ENCODE data around the gene SYT15.
"Not testable (repeated sequence)": the region's sequence is repeated elsewhere in the genome, so short reads cannot be mapped to it uniquely, and the experiment has no call there.

Gene SYT15

GRCh38 chr10:46557319-46558121 is 21.4 kb upstream of the SYT15 start:
- DNase-seq: no peak

- DNase-seq: no peak
Observed at GRCh38 chr10:46558122-46558391, 20.9 kb upstream of the SYT15 start.

DNA sequence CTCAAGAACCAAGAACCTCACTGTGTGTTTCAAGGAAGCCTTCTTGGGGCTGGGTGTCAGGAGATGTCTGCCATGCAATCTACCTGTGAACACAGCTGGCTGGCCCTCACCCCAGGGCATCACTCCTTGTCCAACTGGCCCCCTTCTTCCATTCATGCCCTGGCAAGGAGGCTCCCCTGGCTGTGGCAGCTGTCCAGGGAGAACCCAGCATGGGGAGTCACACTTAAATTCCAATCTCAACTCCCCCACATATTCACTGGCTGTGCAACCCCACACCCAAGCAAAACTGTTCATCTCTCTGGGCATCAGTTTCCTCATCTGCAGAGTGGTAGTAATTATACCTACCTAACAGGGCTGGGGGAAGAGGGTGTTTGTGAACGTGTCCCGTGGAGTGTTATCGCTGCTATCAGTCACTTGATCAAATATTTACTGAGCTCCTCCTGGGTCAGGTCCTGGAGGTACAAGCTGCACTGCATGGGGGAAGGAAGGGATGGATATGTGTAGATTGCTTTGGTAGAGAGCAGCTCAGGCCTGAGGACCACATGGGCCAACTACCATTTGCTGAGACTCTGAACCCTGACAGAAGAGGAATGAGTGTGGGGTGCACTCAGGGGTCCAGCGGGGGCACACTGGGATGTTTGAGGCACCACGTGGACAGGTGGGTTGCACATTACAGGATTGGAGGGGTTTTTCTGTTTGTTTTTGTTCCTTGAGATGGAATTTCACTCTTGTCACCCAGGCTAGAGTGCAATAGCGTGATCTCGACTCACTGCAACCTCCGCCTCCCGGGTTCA is 20.3 kb upstream of the SYT15 start:
- no peak for DNase-seq

DNA sequence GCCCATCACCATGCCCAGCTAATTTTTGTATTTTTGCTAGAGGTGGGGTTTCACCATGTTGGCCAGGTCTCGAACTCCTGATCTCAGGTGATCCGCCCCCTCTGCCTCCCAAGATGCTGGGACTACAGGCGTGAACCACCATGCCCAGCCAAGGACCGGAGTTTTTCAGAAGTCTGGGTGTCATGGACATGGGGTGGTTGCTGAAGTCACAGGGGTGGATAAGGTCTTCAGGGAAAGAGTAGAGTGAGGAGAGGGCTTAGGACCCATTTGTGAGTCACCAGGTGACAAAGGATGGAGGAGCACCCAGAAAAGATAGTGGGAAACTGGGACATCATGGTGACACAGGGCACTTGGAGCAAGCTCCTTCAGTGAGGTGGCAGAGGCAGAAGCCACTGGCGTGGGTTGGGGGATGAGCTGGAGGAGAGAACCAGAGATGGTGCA is 19.7 kb upstream of the SYT15 start:
- no peak for DNase-seq

DNA sequence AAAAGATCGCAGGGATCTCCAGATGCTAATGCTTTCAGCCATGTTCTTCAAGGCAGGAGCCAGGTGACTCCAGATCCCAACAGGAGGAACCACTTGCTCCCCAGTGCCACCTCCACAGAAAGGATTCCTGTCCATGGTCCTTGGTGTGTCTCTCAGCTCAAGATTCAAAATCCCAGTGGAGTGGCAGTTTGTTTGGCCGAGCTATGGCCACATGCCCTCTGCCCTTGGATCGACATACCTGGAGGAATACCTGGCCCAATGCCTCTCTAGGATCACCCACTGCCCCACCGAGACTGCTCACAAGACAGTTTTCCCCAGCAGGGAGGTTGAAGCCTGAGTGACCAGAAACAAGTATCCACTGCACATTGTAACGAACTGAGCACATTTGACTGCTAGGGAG is 18.5 kb upstream of the SYT15 start:
- no peak for DNase-seq

DNA sequence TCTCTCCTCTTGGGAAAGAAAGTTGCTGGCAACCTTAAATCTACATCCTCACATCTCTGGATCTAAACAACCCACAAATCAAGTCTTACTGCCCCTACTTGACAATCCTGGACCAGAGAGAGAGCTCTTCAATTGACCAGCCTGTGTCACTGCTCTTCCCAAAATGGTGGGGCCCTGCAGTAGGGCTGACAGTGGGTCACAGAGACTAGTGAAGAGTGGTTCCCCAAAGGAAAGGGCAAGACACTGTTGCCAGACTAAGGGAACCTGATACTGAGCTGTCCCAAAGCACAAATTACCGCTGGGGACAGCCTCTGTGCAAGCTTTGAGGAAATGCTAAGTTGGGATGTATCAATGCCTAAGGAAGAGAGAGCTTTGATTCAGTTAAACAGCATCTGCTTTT is 18.0 kb upstream of the SYT15 start:
- DNase-seq: no peak

- peak; percentile 14 for DNase-seq
Observed at GRCh38 chr10:46565591-46566332, 13.2 kb upstream of the SYT15 start.

GRCh38 chr10:46567151-46567550 is 11.8 kb upstream of the SYT15 start:
- DNase-seq: not testable (repeated sequence)

GRCh38 chr10:46570655-46571054 is 8.3 kb upstream of the SYT15 start:
- not testable (repeated sequence) for DNase-seq

DNA sequence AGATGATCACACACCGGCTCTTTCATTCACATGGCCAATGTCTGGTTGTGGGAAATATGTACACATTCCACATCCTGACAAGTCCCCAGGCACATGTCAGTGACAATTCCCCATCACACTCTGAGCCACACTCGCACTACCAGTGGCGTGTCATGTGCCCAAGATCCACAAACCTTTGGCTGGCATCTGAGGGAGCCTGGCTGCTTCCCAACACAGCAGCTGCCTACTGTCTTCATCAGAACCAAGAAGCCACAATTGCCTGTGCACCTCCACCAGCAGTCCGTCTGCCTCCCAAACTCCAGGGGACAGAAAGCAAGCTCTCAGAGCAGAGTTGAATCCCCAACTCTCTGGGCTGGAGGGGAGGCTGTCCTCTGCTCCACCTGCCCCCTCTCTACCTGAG is 6.2 kb upstream of the SYT15 start:
- DNase-seq: not testable (repeated sequence)

DNA sequence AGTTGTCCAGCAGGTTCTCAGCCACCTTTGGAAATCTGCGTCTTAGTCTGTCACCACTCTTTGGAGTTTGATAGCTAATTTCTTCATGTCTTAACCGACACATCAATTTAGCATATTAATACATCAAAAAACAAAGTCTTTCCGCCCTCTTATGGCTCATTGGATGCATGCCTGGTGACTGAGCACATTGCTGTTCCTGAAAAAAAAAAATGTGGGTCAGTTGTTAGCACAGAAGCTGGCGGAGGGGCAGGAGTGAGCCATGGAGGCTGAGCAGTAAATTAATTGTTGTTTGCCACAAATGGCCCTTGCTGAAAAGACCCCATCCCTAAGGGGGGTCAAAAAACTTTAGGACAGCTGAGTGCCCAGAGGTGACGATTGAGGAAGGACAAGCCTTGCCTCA is 5.6 kb upstream of the SYT15 start:
- not testable (repeated sequence) for DNase-seq

- not testable (repeated sequence) for DNase-seq
Observed at GRCh38 chr10:46573884-46574283, 5.0 kb upstream of the SYT15 start.

DNA sequence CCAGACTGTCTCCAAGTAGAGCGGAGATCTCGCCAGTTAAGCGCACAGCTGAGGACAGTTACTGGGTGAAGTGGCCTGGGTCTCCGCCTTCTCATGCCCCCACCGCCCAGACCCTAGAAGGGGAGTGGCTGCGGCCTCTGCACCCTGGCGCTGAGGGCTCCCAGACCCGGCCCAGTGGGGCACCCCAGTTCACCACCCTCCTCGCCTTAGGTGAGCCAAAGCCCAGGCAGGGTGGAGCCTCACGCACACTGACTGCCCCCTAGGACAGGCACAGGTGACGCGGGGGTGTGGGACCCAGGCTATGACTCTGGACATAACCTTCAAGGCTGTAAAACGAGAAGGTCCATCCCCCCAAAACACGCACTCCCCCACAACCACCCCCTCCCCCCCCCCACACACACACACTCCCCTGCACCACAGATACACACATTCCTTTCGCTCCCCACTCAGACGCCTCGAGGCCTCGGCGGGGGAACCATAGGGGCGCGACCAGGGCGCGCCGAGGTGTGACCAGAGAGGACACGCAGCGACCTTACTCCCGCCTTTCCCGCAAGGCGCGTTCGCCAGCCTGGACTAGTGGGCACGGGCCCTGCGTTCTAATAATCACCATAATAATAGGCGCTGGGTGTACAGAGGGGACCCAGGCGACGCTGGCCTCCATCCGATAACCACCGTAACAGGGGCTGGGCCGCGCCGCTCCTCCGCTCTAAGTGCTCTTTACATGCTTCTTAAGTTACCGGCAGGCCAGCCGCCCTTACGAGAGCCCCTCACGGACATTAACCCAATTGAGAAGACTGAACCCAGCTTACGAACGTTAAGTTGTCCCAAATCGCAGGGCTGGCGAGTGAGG is 1.1 kb upstream of the SYT15 start:
- DNase-seq: not testable (repeated sequence)

- DNase-seq: not testable (repeated sequence)
Observed at GRCh38 chr10:46579378-46579777, 450 bp downstream of the SYT15 start.

GRCh38 chr10:46581997-46582396 is 3.1 kb downstream of the SYT15 start:
- not testable (repeated sequence) for DNase-seq

DNA sequence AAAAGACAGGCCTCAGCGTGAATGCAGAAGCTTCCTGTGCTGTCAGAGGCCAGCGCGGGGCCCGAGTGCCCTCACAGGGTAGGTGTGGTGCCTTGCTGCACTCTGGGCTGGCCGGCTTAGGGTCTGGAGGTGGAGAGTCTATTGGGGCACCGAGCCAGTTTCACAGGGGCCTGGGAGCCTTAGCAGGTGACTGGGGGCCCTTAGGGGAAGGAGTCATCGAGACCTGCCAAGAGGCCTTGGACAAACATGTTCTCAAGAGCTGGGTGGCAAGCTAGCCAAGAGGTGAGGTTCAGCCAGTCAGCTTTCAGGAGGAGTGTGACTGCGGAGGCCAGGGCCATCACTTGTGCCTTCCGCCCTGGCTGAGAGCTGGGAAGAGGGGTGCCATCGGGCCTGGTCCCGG is 3.6 kb downstream of the SYT15 start:
- DNase-seq: not testable (repeated sequence)

DNA sequence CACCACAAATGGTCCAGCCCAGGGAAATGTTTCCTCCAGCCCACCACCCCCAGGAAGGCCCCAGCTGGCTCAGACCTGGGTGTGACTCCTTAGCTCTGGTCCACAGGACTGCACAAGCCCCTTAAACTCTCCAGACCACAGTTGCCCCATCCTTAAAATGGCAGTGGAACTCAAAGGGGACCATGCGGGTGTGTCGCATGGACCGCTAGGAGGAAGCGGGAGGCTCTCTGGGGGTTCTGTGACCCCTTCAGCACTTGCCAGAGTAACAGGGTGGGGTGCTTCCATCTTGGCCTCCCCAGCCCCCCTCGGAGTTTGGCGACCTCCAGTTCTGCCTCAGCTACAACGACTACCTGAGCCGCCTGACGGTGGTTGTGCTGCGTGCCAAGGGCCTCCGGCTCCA is 5.3 kb downstream of the SYT15 start:
- not testable (repeated sequence) for DNase-seq

GRCh38 chr10:46585246-46585645 is 6.3 kb downstream of the SYT15 start:
- DNase-seq: not testable (repeated sequence)

- DNase-seq: not testable (repeated sequence)
Observed at GRCh38 chr10:46587546-46587945, 8.6 kb downstream of the SYT15 start.

GRCh38 chr10:46588221-46588620 is 9.3 kb downstream of the SYT15 start:
- DNase-seq: not testable (repeated sequence)

DNA sequence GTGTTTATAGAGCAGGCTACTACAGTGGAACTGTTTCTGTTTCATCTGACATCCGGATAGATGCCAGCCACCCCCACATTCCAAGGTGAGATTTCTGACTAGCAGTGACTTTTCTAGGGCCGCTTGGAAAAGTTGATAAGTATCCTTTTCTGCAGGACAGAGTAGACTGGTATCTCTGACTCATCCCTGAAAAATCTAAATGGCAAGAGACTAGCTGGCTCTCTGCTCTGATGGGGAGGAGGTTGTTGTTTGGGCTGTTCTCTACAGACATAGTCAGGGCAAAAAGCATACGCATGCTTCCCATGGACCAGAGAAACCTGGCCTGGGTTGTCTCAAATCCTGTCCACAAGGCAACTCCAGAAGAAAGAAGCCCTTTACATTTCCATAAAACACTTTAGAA is 10.7 kb downstream of the SYT15 start:
- DNase-seq: not testable (repeated sequence)

DNA sequence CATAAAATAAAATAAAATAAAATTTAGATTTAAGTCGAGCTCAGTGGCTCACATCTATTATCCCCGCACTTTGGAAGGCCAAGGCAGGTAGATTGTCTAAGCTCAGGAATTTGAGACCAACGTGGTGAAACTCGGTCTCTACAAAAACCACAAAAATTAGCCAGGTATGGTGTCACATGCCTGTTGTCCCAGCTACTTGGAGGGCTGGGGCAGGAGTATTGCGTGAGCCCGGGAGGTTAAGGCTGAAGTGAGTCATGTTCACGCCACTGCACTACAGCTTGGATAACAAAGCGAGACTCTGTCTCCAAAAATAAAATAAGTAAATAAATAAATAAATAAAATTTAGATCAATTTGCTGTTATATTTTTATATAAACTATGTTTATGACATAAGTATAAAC is 12.1 kb downstream of the SYT15 start:
- not testable (repeated sequence) for DNase-seq

- DNase-seq: not testable (repeated sequence)
Observed at GRCh38 chr10:46593307-46593706, 14.4 kb downstream of the SYT15 start.
